ENCODE results near the gene LMNA. TPM values are rescaled to one million over a fixed set of nuclear protein-coding genes. Genes with fewer than 3 reads are reported as not detected.
A peak's percentile ranks its signal among the peaks of the same experiment; 100 is the strongest.

Gene LMNA
- total RNA-seq, 2 experiments from 2014 or later, result 435 to 455 TPM

DNA sequence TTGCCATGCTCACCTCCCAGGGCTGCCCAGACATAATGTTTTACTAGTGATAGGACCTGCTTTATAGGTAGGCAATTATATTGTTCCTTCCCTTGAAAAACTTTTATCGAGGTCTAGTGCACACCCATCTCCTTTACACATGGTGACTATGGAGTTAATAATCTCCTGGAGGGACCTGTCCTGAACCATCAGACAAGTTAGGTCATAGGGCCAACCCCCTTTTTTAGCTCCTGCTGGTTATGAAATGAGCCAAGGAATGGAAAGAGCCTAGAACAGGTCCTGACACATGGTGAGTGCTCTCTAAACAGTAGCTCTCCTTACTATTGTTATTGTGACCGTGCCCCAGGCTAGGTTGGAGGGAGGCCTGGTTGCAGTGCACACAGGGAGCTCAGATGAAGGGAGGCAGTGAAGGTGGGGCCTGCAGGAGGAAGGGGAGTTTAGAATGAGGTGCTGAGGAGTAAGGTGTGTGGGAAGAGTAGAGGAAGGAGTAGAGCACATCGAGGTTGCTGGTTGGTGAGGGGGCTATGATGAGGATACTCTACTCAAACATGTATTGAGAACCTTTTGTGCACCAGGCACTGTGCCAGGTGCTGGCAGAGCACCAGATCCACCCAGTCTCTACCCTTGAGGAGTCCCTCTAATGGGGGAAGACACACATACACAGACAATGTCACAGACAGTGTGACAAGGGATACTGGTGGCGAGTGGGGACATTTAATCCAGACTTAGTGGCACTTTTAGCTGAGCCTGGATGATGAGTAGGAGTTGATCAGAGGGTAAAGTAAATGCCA, 14.1 kb upstream of the LMNA start:
- CTCF ChIA-PET, result interaction anchor here (1.0 to 6.8 kb wide), 3 partner anchors 28 to 125 kb away, joined by 3 to 194 read pairs (median 4); no protein-coding TSS in a partner anchor
- H3K27ac ChIP-seq (ENCODE audit: low read depth in 1 of 2, low read length in 2 of 2), result no peak overlapping the region
- peaks cover 66% of the 10 kb centered on the region for H3K4me1 ChIP-seq (ENCODE audit: insufficient read depth, low read length)
- H3K36me3 ChIP-seq (ENCODE audit: insufficient read depth, low read length), result no peaks in the 10 kb centered on the region
- H3K4me3 ChIP-seq (ENCODE audit: low read length), result no peak overlapping the region
- POLR2A ChIA-PET, result interaction anchor here (1.5 to 1.8 kb wide), 2 partner anchors 26 to 28 kb away, joined by 8 read pairs; no protein-coding TSS in a partner anchor
- no peak for ATAC-seq (ENCODE audit: poor library complexity)
- H3K4me1 Mint-ChIP-seq (ENCODE audit: low read depth), result peaks cover 60% of the 10 kb centered on the region
- intact Hi-C loops (cut with DNase I, micrococcal nuclease), result no loop called here
- peak overlapping the region; percentile 35 for H3K27ac Mint-ChIP-seq
- TF ChIP-seq, protein P1, sequence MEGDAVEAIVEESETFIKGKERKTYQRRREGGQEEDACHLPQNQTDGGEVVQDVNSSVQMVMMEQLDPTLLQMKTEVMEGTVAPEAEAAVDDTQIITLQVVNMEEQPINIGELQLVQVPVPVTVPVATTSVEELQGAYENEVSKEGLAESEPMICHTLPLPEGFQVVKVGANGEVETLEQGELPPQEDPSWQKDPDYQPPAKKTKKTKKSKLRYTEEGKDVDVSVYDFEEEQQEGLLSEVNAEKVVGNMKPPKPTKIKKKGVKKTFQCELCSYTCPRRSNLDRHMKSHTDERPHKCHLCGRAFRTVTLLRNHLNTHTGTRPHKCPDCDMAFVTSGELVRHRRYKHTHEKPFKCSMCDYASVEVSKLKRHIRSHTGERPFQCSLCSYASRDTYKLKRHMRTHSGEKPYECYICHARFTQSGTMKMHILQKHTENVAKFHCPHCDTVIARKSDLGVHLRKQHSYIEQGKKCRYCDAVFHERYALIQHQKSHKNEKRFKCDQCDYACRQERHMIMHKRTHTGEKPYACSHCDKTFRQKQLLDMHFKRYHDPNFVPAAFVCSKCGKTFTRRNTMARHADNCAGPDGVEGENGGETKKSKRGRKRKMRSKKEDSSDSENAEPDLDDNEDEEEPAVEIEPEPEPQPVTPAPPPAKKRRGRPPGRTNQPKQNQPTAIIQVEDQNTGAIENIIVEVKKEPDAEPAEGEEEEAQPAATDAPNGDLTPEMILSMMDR (IDR thresholded peaks at IDR 0.05), result no peak
- no peak overlapping the region for H3K4me3 Mint-ChIP-seq
- H3K9me3 ChIP-seq (ENCODE audit: control insufficient read depth in 1 of 2, insufficient read depth in 1 of 2, low read length in 2 of 2), result no peaks in the 10 kb centered on the region
- H3K9me3 Mint-ChIP-seq, result no peaks in the 10 kb centered on the region
- H3K36me3 Mint-ChIP-seq (ENCODE audit: low read depth), result no peaks in the 10 kb centered on the region
- H3K27me3 Mint-ChIP-seq, result no peaks in the 10 kb centered on the region
- H3K27me3 ChIP-seq (ENCODE audit: control insufficient read depth in 1 of 2, insufficient read depth in 2 of 2, low read length in 2 of 2), result no peaks in the 10 kb centered on the region
- peak in 1 of 14 experiments; percentile 50 for DNase-seq

DNA sequence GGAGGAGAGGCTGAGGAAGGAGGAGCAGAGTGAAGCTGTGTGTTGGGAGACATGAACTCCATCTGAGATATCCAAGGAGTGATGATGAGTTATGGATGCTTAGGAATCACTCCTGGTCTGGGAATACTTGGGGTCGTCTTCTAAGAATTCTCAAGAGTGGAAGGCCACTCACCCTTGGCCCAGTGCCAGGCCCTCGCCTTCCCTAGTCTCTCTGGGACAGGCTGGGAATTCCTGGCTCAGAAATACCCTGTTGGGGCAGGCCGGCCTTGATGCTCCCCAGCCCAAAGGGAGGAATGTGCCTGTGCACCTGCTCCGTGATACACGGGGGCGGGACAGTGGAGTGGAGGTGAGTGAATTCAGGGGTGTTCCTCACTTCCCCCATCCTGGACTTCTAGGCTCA, 12.6 kb upstream of the LMNA start:
- no peak overlapping the region for H3K4me3 Mint-ChIP-seq
- ATAC-seq (ENCODE audit: poor library complexity) (no peak), DNase-seq (no peak)
- H3K27ac Mint-ChIP-seq, result peak overlapping the region; percentile 7
- H3K4me3 ChIP-seq (ENCODE audit: low read length), result no peak overlapping the region
- TF ChIP-seq, protein P1 (IDR thresholded peaks at IDR 0.05), result no peak
- H3K27me3 Mint-ChIP-seq, result no peaks in the 10 kb centered on the region
- H3K4me1 Mint-ChIP-seq (ENCODE audit: low read depth), result peaks cover 61% of the 10 kb centered on the region
- no peak overlapping the region for H3K27ac ChIP-seq (ENCODE audit: low read depth in 1 of 2, low read length in 2 of 2)
- intact Hi-C loops (cut with DNase I, micrococcal nuclease), result no loop called here
- H3K27me3 ChIP-seq (ENCODE audit: control insufficient read depth in 1 of 2, insufficient read depth in 2 of 2, low read length in 2 of 2), result no peaks in the 10 kb centered on the region
- ChIA-PET POLR2A (no interaction called here), CTCF (no interaction called here)
- H3K36me3 ChIP-seq (ENCODE audit: insufficient read depth, low read length), result no peaks in the 10 kb centered on the region
- H3K4me1 ChIP-seq (ENCODE audit: insufficient read depth, low read length), result peaks cover 64% of the 10 kb centered on the region
- no peaks in the 10 kb centered on the region for H3K9me3 Mint-ChIP-seq
- H3K36me3 Mint-ChIP-seq (ENCODE audit: low read depth), result peaks cover 4% of the 10 kb centered on the region
- no peaks in the 10 kb centered on the region for H3K9me3 ChIP-seq (ENCODE audit: control insufficient read depth in 1 of 2, insufficient read depth in 1 of 2, low read length in 2 of 2)

DNA sequence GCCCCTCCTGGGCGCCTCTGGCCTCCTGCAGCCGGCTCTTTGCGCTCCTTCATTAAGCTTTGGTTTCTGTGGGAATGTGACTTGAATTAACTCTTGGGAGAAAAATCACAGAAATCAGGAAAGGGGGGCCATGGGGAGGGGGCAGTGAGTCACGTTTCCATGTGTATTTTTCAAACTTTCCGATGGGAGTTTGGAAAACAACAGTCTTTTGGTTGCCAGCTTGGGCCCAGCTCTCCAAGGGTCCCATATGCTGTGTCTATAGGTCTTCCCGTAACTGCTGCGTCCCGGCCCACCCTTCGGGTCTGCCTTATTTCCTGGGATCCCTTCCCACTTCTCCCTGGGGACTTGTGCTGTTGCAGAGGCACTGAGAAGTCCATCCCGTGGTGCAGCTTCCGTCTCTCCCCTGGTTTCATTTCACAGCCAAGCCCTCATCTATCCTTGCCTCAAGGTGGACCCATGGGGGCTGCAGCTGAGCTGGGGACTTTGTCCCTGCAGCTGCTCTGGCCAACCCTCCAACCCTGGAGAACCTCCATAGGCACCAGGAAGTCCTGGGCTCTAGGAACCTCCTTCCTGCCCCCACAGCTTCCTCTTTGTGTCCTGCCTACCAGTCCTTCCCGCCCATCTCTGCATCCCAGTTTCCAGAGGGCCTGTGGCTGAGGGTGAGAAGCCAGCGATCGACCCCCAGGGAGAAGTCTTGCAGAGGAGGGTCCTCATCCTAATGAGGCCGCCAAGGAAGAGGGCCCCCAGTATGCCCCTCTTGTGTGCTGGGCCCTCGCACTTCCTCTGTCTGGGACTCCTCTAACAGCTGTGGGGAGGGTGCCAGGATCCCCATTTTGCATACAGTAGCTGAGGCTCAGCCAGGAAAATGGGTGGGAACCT, 11.6 kb upstream of the LMNA start:
- TF ChIP-seq, protein P1 (IDR thresholded peaks at IDR 0.05), result no peak
- peaks cover 58% of the 10 kb centered on the region for H3K4me1 Mint-ChIP-seq (ENCODE audit: low read depth)
- Histone ChIP-seq H3K4me3 (ENCODE audit: low read length) (no peak overlapping the region), H3K4me1 (ENCODE audit: insufficient read depth, low read length) (peaks cover 60% of the 10 kb centered on the region), H3K9me3 (ENCODE audit: control insufficient read depth in 1 of 2, insufficient read depth in 1 of 2, low read length in 2 of 2) (no peaks in the 10 kb centered on the region), H3K27me3 (ENCODE audit: control insufficient read depth in 1 of 2, insufficient read depth in 2 of 2, low read length in 2 of 2) (no peaks in the 10 kb centered on the region), H3K27ac (ENCODE audit: low read depth in 1 of 2, low read length in 2 of 2) (no peak overlapping the region), H3K36me3 (ENCODE audit: insufficient read depth, low read length) (no peaks in the 10 kb centered on the region)
- ChIA-PET POLR2A (interaction anchor here (0.8 kb wide), 1 partner anchor 21 kb away, joined by 3 read pairs; no protein-coding TSS in a partner anchor), CTCF (interaction anchor here (0.8 kb wide), 1 partner anchor 39 kb away, joined by 4 read pairs; no protein-coding TSS in a partner anchor)
- peak overlapping the region; percentile 94 for H3K27ac Mint-ChIP-seq
- no peak overlapping the region for H3K4me3 Mint-ChIP-seq
- DNase-seq (no peak), ATAC-seq (ENCODE audit: poor library complexity) (no peak)
- no peaks in the 10 kb centered on the region for H3K27me3 Mint-ChIP-seq
- intact Hi-C loops (cut with DNase I, micrococcal nuclease), result no loop called here
- H3K9me3 Mint-ChIP-seq, result no peaks in the 10 kb centered on the region
- H3K36me3 Mint-ChIP-seq (ENCODE audit: low read depth), result peaks cover 4% of the 10 kb centered on the region

Measured in CD4-positive, alpha-beta T cell (primary cell).